Activated CD8-positive, alpha-beta memory T cell treated with anti-CD3 and anti-CD28 coated beads for 1 hour (primary cell): ENCODE results near the gene LTN1.

Experiments used
- DNase-seq, 2 donors: peaks; one replicate each; pipeline ENCODE4 v3.0.0-alpha.2; 2020; ENCODE audit warnings: low read depth in 1 of 2; ENCODE audit errors: extremely low read depth in 1 of 2

The LTN1 gene

GRCh38 chr21:28885853-28886177 lies 106.9 kb downstream of the LTN1 start:
- DNase-seq, result no peak

GRCh38 chr21:28884976-28885852 lies 107.5 kb downstream of the LTN1 start:
- DNase-seq, result peak; percentile 71 to 80

- no peak for DNase-seq
These were observed 108.2 kb downstream of the LTN1 start for GRCh38 chr21:28884481-28884880.

GRCh38 chr21:28883931-28884330 lies 108.7 kb downstream of the LTN1 start:
- no peak for DNase-seq

- DNase-seq, result no peak
These were observed 110.3 kb downstream of the LTN1 start for GRCh38 chr21:28882345-28882744.
